KBM-7 (cell line): Measurements from ENCODE around the gene UTP4.
A peak's percentile ranks its signal among the peaks of the same experiment; 100 is the strongest.

ENCODE experiments used
- DNase-seq: peaks from one replicate; pipeline ENCODE4 v3.0.0-alpha.2; 2015
- in situ Hi-C: fragments of 300-500 bp; cut with MboI; formaldehyde crosslinking; loops from 2 replicates; pipeline ENCODE4 v1.14.3; 2020; ENCODE audit warnings: low sequenced_read_pairs, low pct_unique_long_range_greater_than_20kb, mixed read lengths

UTP4 gene

DNA sequence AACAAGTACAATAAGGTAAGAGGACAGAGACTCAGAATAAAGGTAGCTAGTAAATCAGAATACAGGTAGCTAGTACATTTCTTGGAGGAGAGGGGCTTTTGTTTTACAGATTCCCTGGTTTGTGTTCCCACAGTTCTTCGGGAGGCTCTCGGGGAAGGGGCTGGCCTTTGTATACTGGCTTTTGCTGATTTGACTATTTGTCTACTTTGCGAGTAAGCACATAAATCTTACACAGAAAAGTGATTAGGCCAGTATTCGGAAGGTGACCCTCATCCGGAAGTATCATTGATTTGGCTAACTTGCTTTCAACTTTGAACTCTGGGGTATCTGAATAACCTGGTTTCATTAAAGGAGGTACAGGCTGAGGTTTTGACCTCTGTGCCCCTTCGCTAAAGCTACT lies 33.1 kb downstream of the UTP4 start:
- no peak for DNase-seq
- in situ Hi-C loops: no loop called here

DNA sequence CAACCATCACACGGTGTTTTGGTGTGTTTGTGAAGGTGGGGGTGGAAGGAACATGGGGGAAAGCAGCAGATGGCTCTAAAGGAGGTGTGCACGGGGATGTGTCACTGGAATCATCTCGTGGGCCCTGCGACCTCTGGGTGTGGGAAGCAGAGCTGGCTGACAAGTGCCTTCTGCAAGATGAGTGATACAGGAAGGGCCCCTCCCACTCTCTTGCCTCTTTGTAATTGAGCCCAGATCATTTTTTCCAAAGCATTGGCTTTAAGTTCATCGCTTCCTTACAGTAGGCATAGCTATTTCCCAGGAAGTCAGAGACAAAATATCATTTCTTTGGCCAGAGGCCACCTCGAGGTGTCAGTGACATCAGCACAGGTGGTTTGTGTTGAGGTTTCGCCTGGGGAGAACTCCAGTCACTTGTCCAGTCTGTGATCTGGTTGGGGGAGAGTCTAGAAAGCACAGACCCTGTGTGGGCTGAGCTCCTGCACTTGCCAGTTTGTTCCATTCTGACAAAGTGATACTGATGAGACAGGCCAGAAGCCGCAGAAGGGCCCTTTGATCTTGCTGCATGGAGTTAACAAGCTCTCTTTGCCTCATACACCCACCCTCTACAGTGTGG lies 33.9 kb downstream of the UTP4 start:
- in situ Hi-C loops: no loop called here
- DNase-seq: no peak

DNA sequence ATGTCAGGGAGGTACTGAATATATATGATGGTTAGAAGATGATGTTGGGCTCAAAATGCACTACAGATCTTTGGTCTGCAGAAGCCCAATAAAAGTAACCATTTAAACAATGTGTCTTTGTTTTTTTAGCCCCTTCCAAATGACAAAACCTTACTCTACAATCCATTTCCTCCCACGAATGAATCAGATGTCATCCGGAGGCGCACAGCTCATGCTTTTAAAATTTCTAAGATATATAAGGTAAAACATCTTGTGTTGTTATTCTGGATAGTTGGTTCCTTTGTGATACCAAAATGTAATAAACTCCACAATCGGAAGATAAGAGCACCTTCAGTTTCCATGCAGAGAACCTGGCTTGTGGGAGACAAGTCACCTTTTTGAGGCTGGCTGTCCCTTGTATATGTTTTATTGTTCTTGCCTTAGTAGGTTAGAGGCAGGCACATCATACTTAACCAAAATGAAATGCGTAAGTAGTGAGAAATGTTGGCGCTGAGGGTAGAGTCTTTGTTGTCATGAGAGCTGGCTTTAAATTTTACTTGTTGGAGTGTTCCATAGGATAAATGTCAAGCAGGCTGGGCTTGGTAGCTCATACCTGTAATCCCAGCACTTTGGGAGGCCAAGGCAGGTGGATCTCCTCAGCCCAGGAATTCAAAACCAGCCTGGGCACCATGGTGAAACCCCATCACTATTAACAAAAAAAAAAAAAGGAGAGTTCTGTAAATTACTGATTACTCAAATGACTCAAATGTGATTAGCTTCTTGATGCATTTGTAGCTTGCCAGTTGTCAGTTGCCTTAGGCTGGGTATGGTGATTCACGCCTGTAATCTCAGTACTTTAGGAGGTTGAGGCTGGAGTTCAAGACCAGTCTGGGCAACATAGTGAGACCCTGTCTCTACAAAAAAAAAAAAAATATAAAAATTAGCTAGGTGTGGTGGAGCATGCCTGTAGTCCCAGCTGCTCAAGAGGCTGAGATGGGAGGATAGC lies 34.8 kb downstream of the UTP4 start:
- in situ Hi-C loops: no loop called here
- no peak for DNase-seq

DNA sequence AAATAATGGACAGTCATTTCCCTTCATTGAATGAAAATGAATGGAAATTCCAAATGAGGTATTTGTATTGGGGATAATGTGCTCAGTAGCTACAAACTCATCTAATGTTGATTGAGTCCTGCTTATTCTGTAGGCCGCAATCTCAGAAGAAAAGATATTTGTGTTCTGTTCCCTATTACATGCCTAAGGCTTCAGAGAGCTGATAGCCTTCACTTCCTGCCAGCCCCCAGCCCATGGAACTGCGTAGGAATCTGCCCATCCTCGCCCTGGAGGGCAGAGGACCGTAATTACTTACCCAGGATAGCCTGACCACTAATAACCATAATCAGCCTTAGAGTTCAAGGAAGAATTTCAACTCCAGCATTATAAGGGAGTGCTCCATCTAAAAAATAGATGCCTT lies 36.6 kb downstream of the UTP4 start:
- in situ Hi-C loops: no loop called here

DNA sequence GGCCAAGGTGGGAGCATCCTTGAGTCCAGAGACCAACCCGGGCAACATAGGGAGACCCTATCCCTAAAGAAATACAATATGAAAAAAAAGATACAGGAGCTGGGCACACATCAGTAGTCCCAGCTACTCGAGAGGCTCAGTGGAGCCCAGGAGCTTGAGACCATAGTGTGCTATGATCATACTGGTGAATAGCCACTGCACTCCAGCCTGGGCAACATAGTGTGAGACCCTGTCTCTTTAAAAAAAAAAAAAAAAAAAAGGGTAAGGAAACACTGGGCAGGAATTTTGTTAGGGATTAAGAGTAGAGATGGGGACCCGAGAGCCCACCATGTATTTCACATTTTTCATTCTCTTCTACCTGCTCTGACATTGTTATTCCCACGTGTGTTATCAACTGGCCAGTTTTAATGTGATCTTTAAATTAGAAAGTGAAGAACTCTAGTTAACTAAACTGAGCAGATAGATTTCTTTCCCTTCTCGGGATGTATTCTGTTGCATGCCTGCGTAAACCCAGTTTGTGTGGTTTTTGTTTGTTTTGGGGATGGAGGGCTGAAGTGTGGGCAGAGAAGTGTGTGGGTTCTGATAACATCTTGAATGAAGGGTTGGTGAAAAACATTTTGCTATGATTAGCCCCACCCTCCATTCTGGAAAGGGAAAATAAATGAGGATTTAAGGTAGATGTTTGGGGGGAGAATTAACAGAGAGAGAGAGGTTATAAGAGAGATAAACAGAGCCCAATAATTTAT lies 37.3 kb downstream of the UTP4 start:
- DNase-seq: no peak
- in situ Hi-C loops: no loop called here

More for the DNA sequence above, 36.6 kb downstream of the UTP4 start:
- no peak for DNase-seq

DNA sequence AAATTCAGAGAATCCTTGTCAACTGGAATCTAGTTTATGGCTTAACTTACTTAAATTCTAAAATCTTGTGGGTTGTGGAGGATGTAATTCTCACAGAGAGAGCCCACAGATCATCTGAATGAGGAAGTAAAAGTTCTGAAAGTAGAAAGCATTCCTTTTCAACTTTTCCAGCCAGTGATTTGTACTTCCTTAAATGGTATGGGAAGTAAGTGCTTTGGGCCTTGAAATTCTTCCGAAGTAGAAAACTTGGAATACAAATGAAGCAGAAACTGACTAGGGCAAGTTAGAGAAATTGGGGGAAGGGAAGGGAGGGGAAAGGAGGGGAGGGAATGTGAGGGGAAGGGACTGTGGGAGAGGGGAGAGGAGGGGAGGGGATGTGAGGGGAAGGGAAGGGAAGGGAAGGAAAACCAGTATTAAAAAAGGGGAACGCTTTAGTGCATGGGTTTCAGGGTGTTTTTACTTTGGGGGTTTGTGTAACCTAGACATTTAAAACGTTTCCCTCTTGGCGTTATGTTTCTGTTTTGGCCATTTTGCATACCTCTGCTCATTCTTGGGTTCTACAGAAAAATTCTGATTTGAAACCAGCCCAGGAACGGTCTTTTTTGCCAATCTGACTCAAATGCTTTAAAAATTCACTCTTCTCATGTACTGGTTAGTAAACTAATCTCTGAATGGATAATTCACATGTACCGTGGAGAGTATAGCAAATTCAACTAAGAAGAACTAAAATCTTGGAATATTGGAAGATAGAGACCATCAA lies 39.1 kb downstream of the UTP4 start:
- in situ Hi-C loops: no loop called here
- DNase-seq: peak; percentile 63

DNA sequence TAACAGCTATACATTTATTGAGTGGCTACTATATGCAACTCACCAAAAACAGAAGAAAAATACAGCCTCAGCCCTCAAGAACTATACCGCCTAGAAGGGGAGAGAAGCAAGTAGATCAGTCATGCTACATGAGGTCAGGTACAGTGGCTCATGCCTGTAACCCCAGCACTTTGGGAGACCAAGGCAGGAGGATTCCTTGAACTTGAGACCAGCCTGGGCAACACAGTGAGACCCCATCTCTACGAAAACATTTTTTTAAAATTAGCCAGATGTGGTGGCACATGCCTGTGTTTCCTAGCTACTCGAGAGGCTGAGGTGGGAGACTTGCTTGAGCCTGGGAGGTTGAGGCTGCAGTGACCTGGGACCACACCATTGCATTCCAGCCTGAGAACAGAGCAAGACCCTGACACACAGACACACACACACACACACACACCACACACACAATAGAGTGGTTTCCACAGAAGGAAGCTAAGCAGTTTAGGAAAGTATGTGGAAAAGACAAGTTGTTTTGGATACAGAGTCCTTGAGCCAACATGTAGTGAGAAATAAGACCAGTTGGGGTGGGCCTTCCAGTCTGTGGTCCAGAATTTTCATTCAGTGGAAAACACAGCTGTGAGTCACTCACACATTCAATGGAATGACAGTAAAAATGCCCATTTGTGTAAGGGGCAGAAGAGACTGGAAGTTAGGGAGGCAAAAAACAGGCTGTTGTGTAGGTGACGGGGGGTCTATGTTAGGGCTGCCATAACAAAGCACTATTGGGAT lies 43.8 kb downstream of the UTP4 start:
- DNase-seq: no peak
- in situ Hi-C loops: no loop called here

DNA sequence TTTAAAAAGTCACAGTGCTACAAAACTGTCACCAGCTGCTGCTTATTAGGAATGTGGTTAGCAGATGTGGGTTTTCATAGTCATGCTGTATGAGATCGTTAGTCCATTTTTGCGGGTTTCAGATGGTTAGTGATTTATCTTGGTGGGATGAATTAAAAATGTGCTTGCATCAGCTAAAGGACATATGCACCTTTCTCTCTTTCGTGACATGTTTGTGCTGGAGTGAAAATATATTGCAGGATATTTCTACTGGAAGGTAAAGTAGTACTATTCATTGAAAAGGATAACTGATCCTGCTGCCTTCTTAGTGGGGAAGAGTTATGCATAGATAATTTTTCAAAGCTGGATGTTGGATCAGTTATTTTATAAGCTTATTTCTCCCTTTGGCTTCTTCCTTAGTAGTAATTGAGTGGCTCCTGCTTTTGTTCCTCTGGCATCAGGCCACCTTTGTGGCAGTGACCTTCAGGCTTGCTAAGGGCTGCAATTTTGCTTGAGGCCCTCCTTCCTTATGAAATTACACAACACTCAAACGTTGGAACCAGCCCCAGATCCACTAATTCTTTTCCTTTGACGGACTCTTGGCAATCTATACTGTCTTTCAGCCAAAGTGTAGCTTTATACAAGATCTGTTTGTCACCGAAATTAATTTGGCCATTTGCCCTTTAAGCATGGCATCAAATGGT lies 47.0 kb downstream of the UTP4 start:
- in situ Hi-C loops: no loop called here
- no peak for DNase-seq

DNA sequence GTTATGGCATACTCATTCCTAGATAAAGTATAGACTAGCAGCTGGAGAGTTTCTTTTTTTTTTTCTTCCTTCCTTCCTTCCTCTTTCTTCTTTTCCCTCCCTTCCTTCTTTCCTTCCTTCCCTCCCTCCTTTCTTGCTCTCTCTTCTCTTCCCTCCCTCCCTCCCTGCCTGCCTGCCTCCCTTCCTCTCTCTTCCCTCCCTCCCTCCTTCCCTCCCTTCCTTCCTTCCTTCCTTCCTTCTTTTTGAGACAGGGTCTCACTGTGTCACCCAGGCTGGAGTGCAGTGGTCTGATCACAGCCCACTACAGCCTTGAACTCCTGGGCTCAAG lies 47.5 kb downstream of the UTP4 start:
- no peak for DNase-seq
- in situ Hi-C loops: no loop called here

DNA sequence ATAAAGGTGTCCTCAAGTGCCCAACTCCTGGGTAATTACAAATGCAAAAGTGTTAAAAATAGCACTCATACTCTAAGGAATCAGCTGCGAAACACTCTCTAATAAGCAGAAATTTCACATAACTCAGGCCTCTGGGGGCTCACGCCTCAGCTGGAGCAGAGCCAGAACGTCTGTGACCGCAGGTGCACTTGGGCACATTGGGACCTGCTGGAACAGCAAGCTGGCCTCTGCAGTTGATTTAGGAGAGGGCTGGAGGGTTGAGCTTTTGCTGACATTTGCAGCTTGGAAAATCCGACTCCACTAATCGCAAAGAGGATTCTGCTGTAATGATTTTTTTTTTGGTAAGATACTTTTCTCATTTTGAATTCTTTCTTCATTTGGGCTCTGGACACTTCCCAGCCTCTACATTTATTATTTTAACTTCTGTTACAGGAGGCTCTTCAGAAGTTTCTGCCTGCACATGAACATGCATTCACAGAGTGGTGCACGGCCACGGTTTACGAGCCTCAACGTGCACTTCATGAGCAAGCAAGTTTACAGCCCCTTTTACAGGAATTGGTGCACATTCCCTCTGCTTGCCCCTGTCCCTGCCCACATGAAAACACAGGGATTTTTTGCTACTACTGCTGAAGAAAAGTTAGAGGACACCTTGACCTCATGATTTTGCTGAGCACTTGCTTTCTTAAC lies 50.4 kb downstream of the UTP4 start:
- in situ Hi-C loops: no loop called here
- no peak for DNase-seq

DNA sequence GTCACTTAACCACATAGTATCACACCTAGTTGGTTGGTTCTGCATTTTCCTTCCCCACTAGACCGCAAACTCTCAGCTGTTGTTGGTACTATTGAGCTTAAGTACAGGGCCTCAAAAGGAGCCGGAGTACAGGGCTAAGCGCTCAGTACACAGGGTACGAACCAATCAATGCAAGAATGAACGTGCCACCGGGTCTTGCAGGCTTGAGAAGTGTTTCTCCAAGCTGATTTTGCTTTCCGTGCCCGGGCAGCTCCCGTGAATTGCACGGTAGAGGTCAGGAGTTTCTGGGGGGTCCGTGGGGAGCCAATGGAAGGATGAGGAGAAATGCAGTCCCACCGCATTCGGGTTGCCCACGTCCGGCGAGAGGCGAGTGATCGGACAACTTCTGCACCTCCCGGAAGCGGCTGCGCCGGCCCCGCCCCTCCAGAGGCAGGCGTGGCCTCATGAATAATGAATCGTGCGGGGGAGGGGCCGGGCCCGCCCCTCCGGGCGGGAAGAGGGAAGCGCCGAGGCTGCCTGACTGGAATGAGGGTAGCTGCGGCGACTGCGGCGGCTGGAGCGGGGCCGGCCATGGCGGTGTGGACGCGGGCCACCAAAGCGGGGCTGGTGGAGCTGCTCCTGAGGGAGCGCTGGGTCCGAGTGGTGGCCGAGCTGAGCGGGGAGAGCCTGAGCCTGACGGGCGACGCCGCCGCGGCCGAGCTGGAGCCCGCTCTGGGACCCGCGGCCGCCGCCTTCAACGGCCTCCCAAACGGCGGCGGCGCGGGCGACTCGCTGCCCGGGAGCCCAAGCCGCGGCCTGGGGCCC lies 54.4 kb downstream of the UTP4 start, which contains the start of gene SNTB2:
Gene SNTB2 (plus strand): TSS at position 523 of the 804 bp plus-strand sequence. CDS start 3 bp downstream, at position 526.
- DNase-seq: peak; percentile 89
- in situ Hi-C loops: no loop called here

DNA sequence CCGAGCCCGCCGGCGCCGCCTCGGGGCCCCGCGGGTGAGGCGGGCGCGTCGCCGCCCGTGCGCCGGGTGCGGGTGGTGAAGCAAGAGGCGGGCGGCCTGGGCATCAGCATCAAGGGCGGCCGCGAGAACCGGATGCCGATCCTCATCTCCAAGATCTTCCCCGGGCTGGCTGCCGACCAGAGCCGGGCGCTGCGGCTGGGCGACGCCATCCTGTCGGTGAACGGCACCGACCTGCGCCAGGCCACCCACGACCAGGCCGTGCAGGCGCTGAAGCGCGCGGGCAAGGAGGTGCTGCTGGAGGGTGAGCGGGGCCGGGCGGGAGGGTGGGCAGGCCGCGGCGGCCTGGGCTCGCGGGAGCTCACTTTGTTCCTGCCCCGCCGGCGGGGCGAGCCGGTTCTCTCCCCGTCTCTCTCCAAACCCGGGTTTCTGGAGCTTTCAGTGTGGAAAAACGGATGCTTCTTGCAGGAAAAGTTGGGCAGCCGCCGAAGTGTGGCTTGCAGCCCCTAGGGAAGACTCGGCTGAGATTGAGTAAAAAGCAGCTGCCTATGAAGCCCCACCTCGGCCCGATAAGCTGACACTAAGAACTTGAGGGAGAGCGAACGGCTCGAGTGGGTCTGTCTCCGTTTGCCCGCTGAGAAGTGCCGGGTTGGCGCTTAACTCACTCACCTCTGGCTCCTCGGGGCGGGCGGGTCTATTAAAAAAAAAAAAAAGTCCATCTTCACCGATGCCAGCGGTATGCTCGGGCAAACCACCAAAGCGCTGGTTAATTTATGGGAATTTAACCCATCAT lies 55.2 kb downstream of the UTP4 start:
- in situ Hi-C loops: no loop called here
- DNase-seq: peak; percentile 28

DNA sequence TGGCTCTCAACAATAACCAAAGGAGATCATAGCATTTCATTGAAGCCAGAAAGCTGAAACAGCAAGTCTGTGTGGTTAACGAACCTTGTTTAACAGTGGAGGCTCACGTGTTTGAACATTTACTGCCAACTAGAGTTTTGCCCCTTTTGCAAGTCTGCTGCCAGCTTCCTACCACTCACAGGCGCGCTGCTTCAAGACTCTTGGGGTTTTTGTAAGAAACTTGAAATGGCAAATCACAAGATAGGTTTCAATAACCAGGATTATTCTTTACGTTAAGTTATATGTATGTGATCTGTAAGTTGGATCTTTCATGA lies 55.7 kb downstream of the UTP4 start:
- in situ Hi-C loops: no loop called here
- no peak for DNase-seq

DNA sequence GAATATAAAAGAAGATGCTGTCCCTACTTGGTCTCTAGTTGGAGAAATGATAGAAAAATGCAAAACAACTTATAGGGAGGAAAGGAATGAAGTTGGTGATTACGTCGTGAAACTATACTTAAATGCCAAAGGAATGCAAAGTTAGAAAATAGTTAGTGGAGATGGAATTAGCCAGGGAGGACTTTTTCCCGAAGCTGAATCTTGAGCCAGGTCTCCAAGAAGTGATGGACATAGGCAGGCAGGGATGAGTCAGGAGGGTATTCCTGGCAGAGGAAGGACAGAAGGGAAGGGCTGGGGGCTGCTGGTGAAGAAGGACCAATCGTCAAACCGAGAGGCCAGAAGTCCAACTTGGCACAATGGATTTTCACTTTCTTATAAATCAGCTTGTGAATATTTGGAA lies 56.3 kb downstream of the UTP4 start:
- in situ Hi-C loops: no loop called here
- DNase-seq: no peak

DNA sequence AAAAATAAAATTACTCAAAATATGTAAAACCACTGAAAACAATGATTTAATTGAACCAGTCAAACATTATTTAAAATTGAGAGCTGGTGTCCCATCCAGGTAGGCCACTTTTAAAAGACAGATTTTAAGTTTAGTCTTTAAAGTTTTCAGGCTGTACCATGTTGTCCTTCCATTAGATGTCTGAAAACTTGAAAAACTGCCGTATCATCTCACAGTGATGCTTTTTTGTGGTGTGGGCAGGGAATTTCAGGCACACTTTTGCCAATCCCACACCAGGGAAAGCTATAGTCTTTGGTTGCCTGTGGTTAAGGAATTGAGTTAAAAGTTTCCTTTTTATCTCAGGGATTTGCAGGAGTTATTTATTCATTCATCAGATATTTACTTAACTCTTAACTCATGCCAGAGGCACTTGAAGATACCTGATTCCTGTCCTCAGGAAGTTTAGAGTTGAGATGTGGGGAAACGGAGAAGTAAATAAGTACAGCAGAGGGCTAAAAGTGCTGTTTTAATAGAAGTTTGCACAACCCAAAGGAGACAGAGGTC lies 57.7 kb downstream of the UTP4 start:
- no peak for DNase-seq
- in situ Hi-C loops: no loop called here

DNA sequence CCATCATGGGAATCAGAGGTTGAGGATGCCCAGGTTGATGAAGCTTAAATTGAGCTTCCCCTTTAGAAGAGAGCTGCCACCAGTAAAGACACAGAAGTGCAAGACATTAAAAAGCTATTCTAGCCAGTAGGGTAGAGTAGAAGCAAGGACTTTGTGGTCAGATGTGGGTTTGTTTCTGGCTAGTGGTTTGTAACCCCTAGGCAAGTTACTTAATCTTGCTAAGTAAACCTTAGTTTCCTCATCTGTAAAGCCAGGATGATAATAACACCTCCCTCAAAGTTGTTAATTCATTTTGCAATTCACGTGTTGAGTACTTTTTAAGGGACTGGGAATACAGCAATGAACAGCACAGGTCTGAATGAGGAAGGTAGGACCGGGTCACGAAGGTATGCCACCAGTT lies 58.1 kb downstream of the UTP4 start:
- DNase-seq: peak; percentile 77

More for the DNA sequence above, 58.1 kb downstream of the UTP4 start:
- in situ Hi-C loops: no loop called here
